Measurements from ENCODE around the gene MOB3A.

MOB3A gene

DNA sequence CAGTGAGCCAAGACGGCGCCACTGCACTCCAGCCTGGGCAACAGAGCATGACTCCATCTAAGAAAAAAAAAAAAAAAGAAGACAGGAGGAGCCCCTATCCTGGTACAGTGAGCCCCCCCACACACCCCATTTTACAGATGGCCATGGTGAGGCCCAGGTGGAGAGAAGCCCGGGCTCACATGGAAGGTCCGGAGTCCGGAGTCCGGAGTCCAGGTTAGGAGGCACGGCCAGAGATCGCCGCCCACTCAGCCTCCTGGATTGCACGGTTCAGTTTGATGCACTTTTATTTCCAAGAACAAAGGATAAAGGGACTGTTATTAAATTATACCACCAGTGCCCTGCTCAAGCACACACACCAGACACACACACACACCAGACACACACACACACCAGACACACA lies 69.4 kb downstream of the MOB3A start:
- H3K4me2 ChIP-seq (ENCODE audit: low read length): no peak overlapping the region
- no peak overlapping the region for H3K9ac ChIP-seq (ENCODE audit: low read length)
- no peak overlapping the region for H2AFZ ChIP-seq (ENCODE audit: low read depth, low read length)
- no peaks in the 10 kb centered on the region for H3K79me2 ChIP-seq (ENCODE audit: low read length)
- H4K20me1 ChIP-seq (ENCODE audit: insufficient read depth, low read length): no peaks in the 10 kb centered on the region
- peaks cover 2% of the 10 kb centered on the region for H3K36me3 ChIP-seq (replicated peaks; ENCODE audit: low read depth, low read length)
- H3K9me3 ChIP-seq (ENCODE audit: insufficient read depth, low read length): peaks cover 3% of the 10 kb centered on the region; the same call in 1 of the 2 replicates
- H3K4me3 ChIP-seq (ENCODE audit: low read length): no peak overlapping the region
- 0 out of 2 replicates have a peak, but pooled peaks cover 5% of the 10 kb centered on the region for H3K27me3 ChIP-seq (ENCODE audit: low read depth, low read length)
- no peak for TF ChIP-seq EZH2phosphoT487 (IDR thresholded peaks at IDR 0.05; ENCODE audit: low read depth)
- TF ChIP-seq, protein P1, sequence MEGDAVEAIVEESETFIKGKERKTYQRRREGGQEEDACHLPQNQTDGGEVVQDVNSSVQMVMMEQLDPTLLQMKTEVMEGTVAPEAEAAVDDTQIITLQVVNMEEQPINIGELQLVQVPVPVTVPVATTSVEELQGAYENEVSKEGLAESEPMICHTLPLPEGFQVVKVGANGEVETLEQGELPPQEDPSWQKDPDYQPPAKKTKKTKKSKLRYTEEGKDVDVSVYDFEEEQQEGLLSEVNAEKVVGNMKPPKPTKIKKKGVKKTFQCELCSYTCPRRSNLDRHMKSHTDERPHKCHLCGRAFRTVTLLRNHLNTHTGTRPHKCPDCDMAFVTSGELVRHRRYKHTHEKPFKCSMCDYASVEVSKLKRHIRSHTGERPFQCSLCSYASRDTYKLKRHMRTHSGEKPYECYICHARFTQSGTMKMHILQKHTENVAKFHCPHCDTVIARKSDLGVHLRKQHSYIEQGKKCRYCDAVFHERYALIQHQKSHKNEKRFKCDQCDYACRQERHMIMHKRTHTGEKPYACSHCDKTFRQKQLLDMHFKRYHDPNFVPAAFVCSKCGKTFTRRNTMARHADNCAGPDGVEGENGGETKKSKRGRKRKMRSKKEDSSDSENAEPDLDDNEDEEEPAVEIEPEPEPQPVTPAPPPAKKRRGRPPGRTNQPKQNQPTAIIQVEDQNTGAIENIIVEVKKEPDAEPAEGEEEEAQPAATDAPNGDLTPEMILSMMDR (IDR thresholded peaks at IDR 0.05; ENCODE audit: low read depth, low read length): no peak
- no peaks in the 10 kb centered on the region for H3K4me1 ChIP-seq (ENCODE audit: low read length)
- H3K27ac ChIP-seq (ENCODE audit: low read length): no peak overlapping the region

DNA sequence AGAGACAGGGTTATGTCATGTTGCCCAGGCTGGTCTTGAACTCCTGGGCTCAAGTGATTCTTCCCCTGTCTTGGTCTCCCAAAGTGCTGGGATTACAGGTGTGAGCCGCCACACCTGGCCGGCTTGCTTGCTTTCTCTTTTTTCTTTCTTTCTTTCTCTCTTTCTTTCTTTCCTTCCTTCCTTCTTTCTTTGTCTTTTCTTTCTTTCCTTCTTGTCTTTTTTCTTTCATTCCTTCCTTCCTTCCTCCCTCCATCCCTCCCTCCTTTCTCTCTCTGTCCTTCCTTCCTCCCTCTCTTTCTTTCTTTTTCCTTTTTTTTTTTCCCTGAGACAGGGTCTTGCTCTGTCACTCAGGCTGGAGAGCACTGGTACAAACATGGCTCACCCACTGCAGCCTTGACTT lies 73.8 kb downstream of the MOB3A start:
- H3K36me3 ChIP-seq (replicated peaks; ENCODE audit: low read depth, low read length): peaks cover 2% of the 10 kb centered on the region
- H3K9me3 ChIP-seq (ENCODE audit: insufficient read depth, low read length): peaks cover 3% of the 10 kb centered on the region; the same call in 1 of the 2 replicates
- H3K4me2 ChIP-seq (ENCODE audit: low read length): no peak overlapping the region
- no peaks in the 10 kb centered on the region for H4K20me1 ChIP-seq (ENCODE audit: insufficient read depth, low read length)
- H3K4me3 ChIP-seq (ENCODE audit: low read length): no peak overlapping the region
- H3K9ac ChIP-seq (ENCODE audit: low read length): no peak overlapping the region
- H3K27me3 ChIP-seq (ENCODE audit: low read depth, low read length): 0 out of 2 replicates have a peak, but pooled peaks cover 5% of the 10 kb centered on the region
- TF ChIP-seq EZH2phosphoT487 (IDR thresholded peaks at IDR 0.05; ENCODE audit: low read depth): no peak
- TF ChIP-seq, protein P1 (IDR thresholded peaks at IDR 0.05; ENCODE audit: low read depth, low read length): no peak
- peaks cover 6% of the 10 kb centered on the region; the same call in 1 of the 2 replicates for H3K4me1 ChIP-seq (ENCODE audit: low read length)
- no peak overlapping the region for H2AFZ ChIP-seq (ENCODE audit: low read depth, low read length)
- no peaks in the 10 kb centered on the region for H3K79me2 ChIP-seq (ENCODE audit: low read length)
- H3K27ac ChIP-seq (ENCODE audit: low read length): no peak overlapping the region

DNA sequence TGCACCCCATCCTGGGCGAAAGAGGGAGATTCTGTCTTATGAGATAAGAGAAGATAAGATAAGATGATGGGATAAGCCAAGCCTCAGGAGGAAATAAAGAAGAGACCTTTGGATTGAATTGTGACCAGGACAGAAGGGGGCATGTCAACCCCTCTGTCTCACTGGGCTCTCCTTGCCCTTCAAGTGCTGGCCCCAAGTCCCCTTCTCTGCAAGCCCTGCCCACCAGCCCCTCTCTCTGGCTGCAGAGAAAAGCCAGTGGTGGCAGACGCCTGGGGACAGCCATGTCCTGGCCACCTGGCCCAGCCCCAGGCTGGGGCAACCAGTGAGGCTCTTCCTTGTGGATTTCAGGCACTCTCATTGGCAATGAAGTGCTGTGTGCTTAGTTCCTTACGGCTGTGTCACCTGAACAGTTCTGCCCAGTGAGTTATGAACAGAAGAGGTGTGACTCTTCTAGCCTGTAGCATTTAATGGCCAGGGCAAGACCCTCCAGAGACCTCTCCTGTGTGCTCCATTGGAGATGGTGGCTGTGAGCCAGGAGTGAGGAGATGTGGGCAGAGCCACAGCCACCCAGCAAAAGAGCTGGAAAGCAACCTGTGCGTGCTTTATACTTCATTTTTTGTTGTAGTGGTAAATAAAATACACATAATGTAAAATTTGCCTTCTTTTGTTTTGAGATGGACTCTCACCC lies 74.5 kb downstream of the MOB3A start:
- Histone ChIP-seq H3K4me1 (ENCODE audit: low read length) (peaks cover 7% of the 10 kb centered on the region; the same call in 1 of the 2 replicates), H3K9me3 (ENCODE audit: insufficient read depth, low read length) (peaks cover 3% of the 10 kb centered on the region; the same call in 1 of the 2 replicates), H3K36me3 (replicated peaks; ENCODE audit: low read depth, low read length) (peaks cover 2% of the 10 kb centered on the region), H3K27ac (ENCODE audit: low read length) (no peak overlapping the region), H3K79me2 (ENCODE audit: low read length) (no peaks in the 10 kb centered on the region), H2AFZ (ENCODE audit: low read depth, low read length) (no peak overlapping the region), H3K4me3 (ENCODE audit: low read length) (no peak overlapping the region), H3K9ac (ENCODE audit: low read length) (no peak overlapping the region), H3K27me3 (ENCODE audit: low read depth, low read length) (0 out of 2 replicates have a peak, but pooled peaks cover 5% of the 10 kb centered on the region), H4K20me1 (ENCODE audit: insufficient read depth, low read length) (no peaks in the 10 kb centered on the region), H3K4me2 (ENCODE audit: low read length) (no peak overlapping the region)
- TF ChIP-seq EZH2phosphoT487 (IDR thresholded peaks at IDR 0.05; ENCODE audit: low read depth): no peak
- TF ChIP-seq, protein P1 (IDR thresholded peaks at IDR 0.05; ENCODE audit: low read depth, low read length): no peak

Data from OCI-LY3 (cell line).